ENCODE results near the gene GPR84. TPM values are rescaled to one million over a fixed set of nuclear protein-coding genes. Genes with fewer than 3 reads are reported as not detected.

The GPR84 gene
- total RNA-seq: not detected in 2 replicates

GRCh38 chr12:54364413-54364812, at the start of gene GPR84:
GPR84 (minus strand) TSS chr12:54364486; CDS start chr12:54363851, 635 bp downstream.

GRCh38 chr12:54384591-54385041, 20.3 kb upstream of the GPR84 start, which contains the start of gene ZNF385A:
ZNF385A (minus strand) TSS chr12:54384733; CDS start chr12:54384514, 219 bp downstream.

GRCh38 chr12:54324617-54325441, 39.5 kb downstream of the GPR84 start, which contains the start of gene COPZ1:
COPZ1 (plus strand) TSS chr12:54325131; CDS start chr12:54325164, 33 bp downstream.

Other genes starting within 250 kb of the GPR84 start
- 30.6 and 38.0 TPM in 2 replicates for gene SMUG1, start 175.5 kb downstream of the GPR84 start, total RNA-seq
- gene CBX5, start 84.4 kb downstream of the GPR84 start, total RNA-seq: 27.1 and 53.8 TPM in 2 replicates
- 412 and 444 TPM in 2 replicates for gene HNRNPA1, start 83.8 kb downstream of the GPR84 start, total RNA-seq
- 0.15 and 1.2 TPM in 2 replicates for gene NFE2, start 63.5 kb downstream of the GPR84 start, total RNA-seq
- gene COPZ1, start 39.4 kb downstream of the GPR84 start, total RNA-seq: 139 and 170 TPM in 2 replicates
- gene ZNF385A, start 20.2 kb upstream of the GPR84 start, total RNA-seq: 2.9 and 11.7 TPM in 2 replicates
- 319 and 321 TPM in 2 replicates for gene ITGA5, start 54.8 kb upstream of the GPR84 start, total RNA-seq
- 0.50 TPM in 1 of 2 replicates, not detected in the other for gene GTSF1, start 109.1 kb upstream of the GPR84 start, total RNA-seq
- gene NCKAP1L, start 133.3 kb upstream of the GPR84 start, total RNA-seq: not detected in 2 replicates
- gene PDE1B, start 185.1 kb upstream of the GPR84 start, total RNA-seq: 0.15 TPM in 1 of 2 replicates, not detected in the other
- not detected in 2 replicates for gene PPP1R1A, start 224.2 kb upstream of the GPR84 start, total RNA-seq